Pulmonary artery endothelial cell (primary cell): Measurements from ENCODE around the gene EFCAB9. TPM values are rescaled to one million over a fixed set of nuclear protein-coding genes. Genes with fewer than 3 reads are reported as not detected.
"Not testable (repeated sequence)": the region's sequence is repeated elsewhere in the genome, so short reads cannot be mapped to it uniquely, and the experiment has no call there.

Source experiments
- DNase-seq: peaks from one replicate; pipeline ENCODE4 v3.0.0-alpha.2; 2011; ENCODE audit warnings: low read depth, low spot score
- total RNA-seq: library from RNA; depleted of rRNA; stranded (reverse); fragments of >200 nt; gene quantifications from 2 replicates; pipeline ENCODE4 v1.2.3, GENCODE V29; 2014

EFCAB9 gene
- total RNA-seq, 1 donor from 2014 or later: not detected

DNA sequence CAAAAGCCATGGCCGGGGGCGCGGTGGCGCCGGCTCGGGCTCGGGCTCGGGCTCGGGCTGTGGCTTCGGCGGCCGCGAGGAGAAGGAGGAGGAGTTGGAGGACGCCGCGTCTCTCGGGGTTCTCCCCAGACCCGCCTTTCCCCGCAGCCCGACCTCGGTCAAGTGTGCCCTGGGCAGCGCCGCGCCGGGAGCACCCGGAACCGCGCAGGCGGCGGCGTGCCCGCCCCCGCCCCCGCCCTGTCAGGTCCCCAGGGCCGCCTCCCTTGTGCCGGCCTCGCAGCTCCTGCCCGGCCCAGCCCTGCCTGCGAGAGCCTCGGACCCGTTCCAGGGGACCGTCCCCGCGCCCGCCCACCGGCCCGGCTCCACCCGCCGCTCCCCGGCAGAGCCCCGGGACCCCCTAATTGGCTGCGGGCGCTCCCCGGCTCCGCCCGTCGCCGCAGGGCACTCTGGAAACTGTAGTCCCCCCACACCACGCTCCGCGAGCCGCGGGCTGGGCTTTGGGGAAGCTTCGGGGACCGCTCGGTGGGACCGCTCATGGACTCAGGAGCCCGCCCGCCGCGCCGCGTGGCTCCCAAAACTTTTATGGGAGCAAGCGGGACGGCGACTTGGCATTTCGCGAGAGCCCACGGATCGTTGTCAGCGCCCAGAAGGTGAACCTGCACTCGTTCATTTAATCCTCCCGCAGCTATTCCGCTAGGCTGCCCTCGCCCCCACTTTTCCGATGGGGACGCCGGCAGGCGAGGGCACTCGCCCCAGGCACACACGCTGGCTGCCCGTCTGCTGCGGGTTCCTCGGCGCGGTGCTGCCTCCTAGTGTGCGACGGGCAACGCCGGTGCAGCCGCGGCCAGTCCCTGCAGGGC, 5.7 kb upstream of the EFCAB9 start, which contains the start of gene STK10:
Gene STK10, minus strand, starts transcription at position 192 of the 860 bp plus-strand sequence. Its CDS starts 182 bp downstream, at position 10.
- DNase-seq: peak; percentile 75

DNA sequence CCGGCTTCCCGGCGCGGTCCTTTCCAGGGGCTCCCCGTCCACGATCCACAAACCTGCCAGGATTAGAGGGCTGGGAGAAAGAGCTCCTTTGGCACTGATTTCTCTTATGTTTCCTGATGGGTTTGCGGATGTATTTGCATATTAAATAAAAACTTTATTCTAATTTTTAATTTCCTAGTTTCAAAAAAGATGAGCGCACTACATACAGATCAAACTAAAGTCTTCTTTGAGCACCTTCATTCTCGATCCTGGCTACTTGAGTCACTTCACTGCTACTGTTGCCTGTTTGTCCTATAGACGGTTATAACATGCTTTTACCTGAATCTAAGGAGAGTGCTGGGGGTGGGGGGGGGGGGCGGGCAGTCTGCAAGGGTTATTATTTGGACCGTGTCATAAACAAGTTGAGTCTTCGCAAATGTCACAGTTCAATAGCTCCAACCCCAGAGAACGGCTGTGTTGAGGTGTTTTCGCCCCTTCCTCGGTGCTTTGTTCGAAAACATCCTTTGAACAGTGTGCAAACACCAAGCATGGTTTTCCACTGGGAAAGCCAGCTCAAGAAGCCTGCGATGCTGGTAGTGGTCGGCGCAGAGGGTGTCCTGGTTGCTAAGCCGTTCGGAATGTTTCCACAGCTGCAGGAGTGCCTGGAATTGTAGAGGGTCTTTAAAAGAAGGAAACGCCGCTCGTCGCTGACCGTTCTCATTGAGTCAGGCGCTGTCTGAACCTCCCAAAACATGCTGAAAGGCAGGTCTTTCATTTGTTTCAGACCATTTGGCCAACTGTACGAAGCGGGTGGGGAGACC, 4.9 kb upstream of the EFCAB9 start:
- no peak for DNase-seq

DNA sequence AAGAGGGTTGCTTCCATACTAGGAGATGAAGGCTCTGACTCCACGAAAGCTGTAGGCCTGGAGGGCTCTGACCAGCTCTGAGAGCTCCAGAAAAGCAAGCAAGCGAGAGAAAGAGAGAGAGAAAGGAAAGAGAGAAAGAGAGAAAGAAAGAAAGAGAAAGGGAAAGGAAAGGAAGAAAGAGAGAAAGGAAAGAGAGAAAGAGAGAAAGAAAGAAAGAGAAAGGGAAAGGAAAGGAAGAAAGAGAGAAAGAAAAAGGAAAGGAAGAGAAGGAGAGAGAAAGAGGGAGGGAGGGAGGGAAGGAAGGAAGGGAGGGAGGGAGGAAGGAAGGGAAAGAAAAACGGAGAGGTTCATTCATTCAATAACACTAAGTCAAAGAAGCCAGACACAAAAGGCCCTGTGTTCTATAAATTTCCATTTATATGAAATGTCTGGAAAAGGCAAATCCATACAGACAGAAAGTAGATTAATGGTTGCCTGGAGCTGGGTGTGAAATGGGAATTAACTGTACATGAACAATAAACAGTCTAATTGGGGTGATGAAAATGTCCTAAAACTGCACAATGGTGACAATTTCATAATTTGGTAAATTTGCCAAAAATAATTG, 4.2 kb upstream of the EFCAB9 start:
- DNase-seq: no peak

DNA sequence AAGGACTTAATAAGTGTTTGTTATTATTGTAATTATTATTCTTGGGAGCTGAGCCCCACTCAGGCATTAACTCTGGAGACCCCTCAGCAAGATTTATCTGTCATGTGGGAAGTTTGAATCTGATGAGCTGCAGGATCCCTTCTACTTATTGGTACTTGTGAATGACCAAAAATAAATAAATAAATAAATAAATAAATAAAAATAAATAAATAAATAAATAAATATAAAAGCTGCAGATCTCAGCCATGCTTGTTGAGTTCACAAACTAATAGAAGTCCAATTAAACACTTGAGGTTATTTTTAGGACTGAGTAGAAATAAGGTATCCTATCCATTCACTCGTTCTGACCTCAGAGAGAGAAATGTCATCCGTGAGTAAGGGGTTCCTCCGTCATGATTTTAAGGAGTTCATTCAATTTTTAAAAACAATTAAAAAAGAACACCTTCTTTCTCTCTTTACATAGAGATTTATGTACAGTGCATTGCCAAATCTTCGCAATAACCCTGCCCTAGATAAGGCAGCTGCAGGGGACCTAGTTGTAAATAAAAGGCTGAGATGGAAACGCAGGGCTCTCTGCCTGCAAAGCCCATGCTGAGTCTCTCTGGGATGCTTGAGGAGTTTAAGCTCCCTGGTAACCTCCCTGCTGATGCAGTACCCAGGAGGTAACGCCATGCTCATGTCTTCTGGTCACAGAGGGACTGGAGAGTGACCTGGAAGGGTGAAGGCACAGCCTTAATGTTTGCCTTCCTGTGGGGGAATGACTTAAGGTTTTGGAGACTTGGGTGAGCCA, 1.2 kb downstream of the EFCAB9 start:
- no peak for DNase-seq

DNA sequence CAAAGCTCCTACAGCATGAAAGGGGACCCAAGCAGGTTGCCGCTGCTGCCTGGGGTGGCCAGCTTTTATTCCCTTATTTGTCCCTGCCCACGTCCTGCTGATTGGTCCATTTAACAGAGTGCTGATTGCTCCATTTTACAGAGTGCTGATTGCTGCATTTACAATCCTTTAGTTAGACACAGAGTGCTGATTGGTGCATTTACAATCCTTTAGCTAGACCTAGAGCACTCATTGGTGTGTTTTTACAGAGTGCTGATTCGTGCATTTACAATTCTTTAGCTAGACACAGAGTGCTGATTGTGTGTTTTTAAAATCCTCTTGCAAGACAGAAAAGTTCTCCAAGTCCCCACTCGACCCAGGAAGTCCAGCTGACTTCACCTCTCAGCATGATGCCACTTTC, 3.8 kb downstream of the EFCAB9 start:
- not testable (repeated sequence) for DNase-seq

DNA sequence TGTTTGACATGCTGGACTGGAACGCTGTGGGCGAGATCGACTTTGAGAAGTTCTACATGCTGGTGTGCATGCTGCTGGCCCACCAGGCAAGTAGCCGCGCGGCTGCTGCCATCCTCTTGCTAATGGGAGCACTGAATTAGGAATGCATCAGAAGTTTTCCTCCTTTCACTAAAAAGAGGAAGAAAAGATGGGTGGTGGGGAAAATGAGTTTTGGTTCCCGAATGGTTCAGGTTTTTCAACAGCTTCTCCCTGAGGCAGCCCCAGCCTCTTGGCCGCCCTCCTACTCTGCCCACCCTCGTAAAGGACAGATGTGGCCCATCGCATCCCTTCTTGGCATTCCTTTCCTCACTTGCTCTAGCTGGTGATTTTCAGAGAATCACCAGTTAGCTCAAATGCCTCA, 5.5 kb downstream of the EFCAB9 start:
- no peak for DNase-seq

DNA sequence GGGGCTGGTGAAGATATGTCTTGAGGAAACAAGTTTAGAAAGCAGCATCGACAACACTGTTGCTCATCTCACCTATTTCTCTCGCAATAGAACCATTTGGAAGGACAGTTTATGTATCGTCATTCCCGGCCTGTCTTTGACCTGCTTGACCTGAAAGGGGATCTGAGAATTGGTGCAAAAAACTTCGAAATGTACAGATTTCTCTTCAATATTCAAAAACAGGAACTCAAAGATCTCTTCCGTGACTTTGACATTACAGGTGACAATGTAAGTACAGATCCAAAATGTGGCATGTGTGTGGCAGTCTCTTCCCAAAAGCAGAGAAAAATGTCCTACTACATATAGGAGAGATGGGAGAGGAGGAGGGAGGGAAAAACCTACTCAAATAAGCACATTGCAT, 6.5 kb downstream of the EFCAB9 start:
- DNase-seq: no peak

DNA sequence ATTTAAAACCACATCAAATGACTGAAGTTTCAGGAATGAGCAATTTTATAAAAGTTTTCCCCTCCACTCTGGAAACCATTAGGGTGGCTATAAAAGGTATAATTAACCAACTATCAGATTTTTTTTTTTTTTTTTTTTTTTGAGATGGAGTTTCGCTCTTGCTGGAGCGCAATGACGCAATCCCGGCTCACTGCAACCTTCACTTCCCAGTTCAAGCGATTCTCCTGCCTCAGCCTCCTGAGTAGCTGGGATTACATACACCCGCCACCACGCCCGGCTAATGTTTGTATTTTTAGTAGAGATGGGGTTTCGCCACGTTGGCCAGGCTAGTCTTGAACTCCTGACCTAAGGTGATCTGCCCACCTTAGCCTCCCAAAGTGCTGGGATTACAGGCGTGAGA, 12.0 kb downstream of the EFCAB9 start:
- DNase-seq: not testable (repeated sequence)

DNA sequence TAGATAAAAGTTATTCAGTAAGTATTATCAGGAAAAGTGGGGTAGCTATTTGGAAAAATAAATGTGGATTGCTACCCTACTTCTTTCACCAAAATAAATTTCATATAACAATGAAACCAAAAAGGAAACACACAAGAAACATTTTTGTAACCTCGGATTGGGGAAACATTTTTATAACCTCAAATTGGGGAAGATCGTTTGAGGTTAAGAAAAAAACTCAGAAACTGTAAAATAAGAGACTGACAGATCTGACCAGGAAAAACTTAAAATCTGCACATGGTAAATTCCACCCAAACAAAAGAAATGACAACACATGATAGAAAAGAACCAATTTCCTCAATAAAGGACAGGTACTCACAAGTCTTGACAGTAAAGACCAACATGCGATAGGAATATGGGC, 13.5 kb downstream of the EFCAB9 start:
- DNase-seq: no peak

DNA sequence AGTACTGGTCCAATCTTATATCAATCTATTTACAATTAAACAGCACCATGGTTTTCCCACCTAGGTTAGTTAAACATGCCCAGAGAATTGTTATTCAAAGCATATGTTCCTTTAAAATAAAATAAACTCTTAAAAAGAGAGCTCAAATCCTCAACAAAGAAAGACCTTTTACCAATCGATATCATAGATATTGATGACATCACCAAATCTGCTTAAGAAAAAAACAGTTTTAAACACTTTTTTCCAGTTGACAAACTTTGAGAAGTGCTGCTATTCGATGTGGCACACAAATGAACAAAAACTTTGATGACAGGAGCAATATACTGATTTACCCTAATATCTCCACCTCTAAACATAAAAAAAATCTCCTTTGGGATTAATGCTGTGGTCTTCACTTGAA, 15.7 kb downstream of the EFCAB9 start:
- DNase-seq: no peak

DNA sequence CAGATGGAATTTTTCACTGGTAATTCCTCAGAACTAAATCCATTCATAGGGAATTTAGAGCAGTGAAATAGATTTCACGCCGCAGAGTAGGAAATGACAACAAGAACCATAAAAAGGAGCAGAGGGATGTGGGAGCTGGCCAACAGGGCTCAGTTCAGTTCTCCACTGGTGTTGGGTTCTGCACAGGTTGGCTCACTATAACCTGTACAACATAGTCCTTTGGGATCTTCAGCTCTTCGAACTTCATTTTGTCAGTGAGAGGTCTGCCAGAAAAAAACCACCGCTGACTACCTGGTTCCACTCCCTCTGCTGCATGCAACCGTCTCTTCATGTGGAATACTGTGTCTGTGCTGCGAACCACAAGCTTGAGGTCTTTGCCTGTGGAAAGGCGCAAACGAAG, 17.7 kb downstream of the EFCAB9 start:
- no peak for DNase-seq

DNA sequence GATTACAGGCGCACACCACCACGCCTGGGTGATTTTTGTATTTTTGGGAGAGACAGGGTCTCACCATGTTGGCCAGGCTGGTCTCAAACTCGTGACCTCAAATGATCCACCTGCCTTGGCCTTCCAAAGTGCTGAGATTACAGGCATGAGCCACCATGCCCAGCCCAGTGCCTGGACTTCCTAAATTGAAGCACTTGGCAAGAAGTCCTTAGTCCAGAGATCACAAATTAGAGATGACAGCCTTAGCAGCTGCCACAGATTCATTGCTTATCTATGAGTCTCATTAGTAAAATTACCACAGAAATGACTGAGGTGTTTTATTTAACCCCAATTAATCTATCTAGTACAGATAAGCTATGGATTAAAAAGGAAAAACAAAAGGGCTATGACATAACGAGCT, 19.2 kb downstream of the EFCAB9 start:
- no peak for DNase-seq

DNA sequence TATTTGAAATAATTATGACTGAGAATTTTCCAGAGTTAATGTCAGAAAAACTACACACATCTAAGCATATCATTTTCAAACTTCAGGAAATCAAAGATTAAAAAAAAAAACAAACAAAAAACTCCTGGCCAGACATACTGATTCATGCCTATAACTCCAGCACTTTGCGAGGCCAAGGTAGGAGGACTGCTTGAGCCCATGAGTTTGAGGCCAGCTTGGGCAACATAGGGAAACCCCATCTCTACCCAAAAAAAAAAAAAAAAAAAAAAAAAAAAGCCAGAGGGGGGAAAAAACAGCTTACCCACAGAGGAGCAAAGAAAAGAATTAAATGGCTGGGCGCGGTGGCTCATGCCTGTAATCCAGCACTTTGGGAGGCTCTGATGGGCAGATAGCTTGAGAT, 22.4 kb downstream of the EFCAB9 start:
- no peak for DNase-seq

DNA sequence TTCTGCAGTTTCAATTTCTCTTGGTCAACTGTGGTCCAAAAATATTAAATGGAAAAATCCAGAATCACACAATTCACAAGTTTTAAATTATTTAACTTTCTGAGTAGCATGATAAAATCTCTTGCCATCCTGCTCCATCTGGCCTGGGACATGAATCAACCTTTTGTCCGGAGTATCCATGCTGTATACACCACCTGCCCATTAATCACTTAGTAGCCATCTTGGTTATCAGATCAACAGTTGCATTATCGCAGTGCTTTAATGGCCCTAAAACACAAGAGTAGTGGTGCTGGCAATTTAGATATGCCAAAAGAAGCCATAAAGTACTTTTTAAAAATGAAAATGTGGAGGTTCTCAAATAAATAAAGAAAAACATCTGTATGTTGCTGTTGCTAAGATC, 25.3 kb downstream of the EFCAB9 start:
- no peak for DNase-seq

DNA sequence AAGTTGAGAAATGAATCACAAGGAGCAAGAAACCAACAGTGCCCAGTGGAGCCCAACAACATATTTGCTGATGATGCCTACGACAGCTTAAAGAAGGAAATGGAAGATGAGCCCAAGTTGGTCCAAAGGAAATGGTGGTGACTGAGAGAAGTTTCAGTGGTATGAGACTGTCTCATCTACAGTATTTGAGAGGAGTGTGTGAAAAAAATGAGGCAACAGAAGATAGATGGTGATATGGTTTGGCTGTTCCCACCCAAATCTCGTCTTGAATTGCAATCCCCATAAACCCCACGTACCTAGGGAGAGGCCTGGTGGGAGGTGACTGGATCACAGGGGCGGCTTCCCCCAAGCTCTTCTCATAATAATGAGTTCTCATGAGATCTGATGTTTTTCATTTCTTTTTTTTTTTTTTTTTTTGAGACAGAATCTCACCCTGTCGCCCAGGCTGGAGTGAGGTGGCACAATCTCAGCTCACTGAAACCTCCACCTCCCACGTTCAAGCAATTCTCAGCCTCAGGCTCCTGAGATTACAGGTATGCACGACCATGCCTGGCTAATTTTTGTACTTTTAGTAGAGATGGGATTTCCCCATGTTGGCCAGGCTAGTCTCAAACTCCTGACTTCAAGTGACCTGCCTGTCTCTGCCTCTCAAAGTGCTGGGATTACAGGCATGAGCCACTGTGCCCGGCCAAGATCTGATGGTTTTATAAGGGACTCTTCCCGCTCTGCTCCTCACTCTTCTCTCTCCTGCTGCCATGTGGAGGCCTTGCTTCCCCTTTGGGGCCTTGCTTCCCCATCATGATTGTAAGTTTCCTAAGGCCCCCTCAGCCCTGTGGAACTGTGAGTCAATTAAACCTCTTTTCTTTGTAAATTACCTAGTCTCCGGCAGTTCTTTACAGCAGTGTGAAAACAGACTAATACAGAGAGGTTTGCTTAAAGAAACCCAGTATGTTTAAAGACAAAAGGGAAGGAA, 30.2 kb downstream of the EFCAB9 start:
- no peak for DNase-seq

DNA sequence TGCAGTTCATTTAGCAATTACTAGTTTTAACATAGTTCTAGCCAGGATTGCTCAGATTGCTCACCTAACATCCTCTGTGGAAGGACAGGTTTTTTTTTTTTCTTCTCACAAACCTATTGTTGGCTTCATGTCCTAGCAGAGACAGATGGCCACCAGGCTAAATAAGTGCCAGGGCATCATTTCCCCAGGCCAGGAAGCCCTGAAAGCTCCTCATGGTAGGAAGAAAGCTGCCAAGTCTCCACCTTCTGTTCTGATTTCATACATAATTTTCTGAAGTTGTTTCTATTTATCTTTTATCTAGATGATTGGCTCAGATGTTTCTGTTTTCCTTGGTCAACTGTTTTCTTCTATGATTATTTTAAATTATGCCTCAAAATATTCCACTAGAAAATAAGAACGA, 31.0 kb downstream of the EFCAB9 start:
- DNase-seq: no peak

DNA sequence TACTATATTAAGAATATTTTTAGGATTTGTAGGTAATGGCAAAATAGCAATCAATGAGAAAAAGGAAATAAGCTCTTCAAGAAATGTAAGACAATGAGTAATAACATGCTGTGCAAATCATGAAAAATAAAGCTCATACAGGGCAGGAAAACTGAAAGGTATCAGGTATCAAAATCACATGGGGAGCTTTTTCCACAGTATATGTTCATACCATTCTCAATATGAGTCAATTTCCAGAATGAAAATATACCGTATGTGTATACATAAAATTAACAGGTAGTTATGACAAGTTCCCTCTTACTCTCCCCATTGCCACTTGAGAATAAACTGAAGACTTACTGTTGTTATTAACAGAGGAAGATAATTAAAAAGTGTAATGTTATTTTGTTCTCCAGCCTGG, 35.9 kb downstream of the EFCAB9 start:
- no peak for DNase-seq

DNA sequence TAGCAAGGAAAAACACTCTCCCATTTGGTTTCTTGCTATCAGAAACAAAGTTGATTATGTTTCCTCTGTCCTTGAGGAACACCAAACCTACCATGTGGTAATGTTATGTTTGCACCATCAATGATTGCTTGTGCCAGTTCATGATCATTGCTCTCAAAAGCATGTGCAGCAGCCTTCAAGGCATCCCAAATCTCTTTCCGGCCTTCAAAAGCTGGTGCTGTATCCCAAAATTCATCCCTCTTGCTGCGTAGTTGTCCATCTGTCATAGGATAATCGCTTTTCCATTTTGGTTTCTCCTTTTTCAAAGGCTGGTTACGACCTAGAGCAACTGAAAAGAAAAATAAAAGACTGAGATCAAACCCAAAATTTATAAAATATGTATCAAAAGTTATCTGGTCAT, 40.1 kb downstream of the EFCAB9 start:
- no peak for DNase-seq

DNA sequence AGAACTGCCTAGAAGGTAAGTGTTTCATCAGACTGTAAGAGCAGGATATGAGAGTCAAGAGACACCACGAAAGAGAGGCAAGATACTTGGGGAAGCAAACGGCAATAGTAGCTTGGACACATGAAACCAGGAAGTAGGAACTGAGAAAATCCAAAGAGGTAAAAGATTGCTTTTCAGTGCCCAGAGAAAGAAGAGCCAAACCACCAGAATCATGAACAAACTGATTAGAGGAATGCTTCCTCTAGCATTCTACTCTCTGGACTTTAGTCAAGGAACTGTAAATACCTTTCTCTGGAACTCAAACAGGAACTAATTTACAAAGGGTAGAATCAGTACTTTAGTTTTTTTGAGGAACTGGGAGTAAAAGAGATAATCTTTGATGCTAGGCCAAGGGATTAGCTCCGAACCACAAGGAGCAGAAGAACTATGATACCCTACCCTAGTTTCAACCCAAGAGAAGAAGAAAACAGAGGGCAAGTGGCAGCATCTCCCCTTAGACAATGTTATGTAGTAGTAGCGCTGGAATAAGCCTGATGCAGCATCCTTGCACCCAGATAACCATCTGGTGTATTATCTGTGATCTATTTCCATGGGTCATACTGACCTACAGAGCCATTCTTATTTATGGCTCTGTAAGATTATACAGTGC, 41.3 kb downstream of the EFCAB9 start:
- no peak for DNase-seq
